Activated T-helper 9 cell treated with anti-CD3 and anti-CD28 coated beads, Interleukin-2, amount 50 U/mL, for 16 hours (primary cell): ENCODE measurements around the gene MACC1.
"Not testable (repeated sequence)": the region's sequence is repeated elsewhere in the genome, so short reads cannot be mapped to it uniquely, and the experiment has no call there.

Experiments
- DNase-seq: peaks from one replicate; pipeline ENCODE4 v3.0.0-alpha.2; 2020; ENCODE audit warnings: low read depth

The MACC1 gene

GRCh38 chr7:20128001-20128400 lies 89.2 kb downstream of the MACC1 start:
- no peak for DNase-seq

- not testable (repeated sequence) for DNase-seq
Measured at GRCh38 chr7:20126060-20126459, 91.1 kb downstream of the MACC1 start.

- DNase-seq, result not testable (repeated sequence)
Measured at GRCh38 chr7:20124087-20124486, 93.1 kb downstream of the MACC1 start.

- DNase-seq, result not testable (repeated sequence)
Measured at GRCh38 chr7:20122653-20123316, 94.4 kb downstream of the MACC1 start.

GRCh38 chr7:20122073-20122472 lies 95.1 kb downstream of the MACC1 start:
- no peak for DNase-seq

- no peak for DNase-seq
Measured at GRCh38 chr7:20121404-20121803, 95.8 kb downstream of the MACC1 start.

GRCh38 chr7:20120611-20121168 lies 96.5 kb downstream of the MACC1 start:
- DNase-seq, result not testable (repeated sequence)

GRCh38 chr7:20116869-20117268 lies 100.3 kb downstream of the MACC1 start:
- no peak for DNase-seq

GRCh38 chr7:20114468-20114867 lies 102.7 kb downstream of the MACC1 start:
- no peak for DNase-seq

- DNase-seq, result no peak
Measured at GRCh38 chr7:20113427-20114027, 103.7 kb downstream of the MACC1 start.

GRCh38 chr7:20112696-20113095 lies 104.5 kb downstream of the MACC1 start:
- no peak for DNase-seq

- DNase-seq, result no peak
Measured at GRCh38 chr7:20111821-20112542, 105.2 kb downstream of the MACC1 start.

- DNase-seq, result no peak
Measured at GRCh38 chr7:20107582-20107981, 109.6 kb downstream of the MACC1 start.

- no peak for DNase-seq
Measured at GRCh38 chr7:20104696-20105095, 112.5 kb downstream of the MACC1 start.

- no peak for DNase-seq
Measured at GRCh38 chr7:20102982-20103381, 114.2 kb downstream of the MACC1 start.

- DNase-seq, result no peak
Measured at GRCh38 chr7:20095862-20096261, 121.3 kb downstream of the MACC1 start.

GRCh38 chr7:20095436-20095835 lies 121.7 kb downstream of the MACC1 start:
- no peak for DNase-seq

- DNase-seq, result no peak
Measured at GRCh38 chr7:20089431-20089830, 127.8 kb downstream of the MACC1 start.

- no peak for DNase-seq
Measured at GRCh38 chr7:20085086-20085485, 132.1 kb downstream of the MACC1 start.
